ENCODE results near the gene CEP164. TPM values are rescaled to one million over a fixed set of nuclear protein-coding genes. Genes with fewer than 3 reads are reported as not detected.

CEP164 gene
- total and polyA plus RNA-seq, 2 of the 8 experiments (the other 6 are each of a cell fraction or from before 2014, with no cell fraction given): 8.4 to 20.8 TPM

DNA sequence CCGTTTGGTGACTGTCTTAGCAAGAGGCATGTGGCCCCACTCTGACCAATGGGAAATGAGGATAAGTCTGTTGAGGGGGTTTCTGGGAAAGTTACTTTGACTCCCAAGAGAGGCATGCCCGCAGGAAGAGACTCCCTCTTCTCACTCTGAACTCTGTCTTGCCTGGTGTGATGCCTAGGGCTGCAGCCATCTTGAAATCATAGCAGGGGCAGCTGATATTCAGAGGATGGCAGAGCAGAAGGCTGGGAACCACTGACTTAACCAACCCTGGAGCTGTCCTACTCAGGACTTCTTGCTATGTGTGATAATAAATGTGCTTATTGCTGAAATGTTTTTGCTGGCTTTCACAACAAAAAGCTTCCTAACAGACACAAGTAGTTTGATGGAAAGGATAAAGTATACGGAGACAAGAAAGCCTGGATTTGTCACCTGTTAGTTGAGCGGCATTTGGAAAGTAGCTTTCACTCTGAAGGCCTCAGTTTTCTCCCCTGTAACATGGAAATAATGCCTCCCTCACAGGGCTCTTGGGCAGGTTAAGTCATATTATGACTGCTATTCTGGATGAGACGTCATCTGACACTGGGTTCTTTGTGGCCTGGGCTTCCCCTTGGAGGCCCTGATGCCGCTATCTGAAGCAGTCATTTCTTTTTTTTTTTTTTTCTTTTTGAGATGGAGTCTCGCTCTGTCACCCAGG, 128.5 kb downstream of the CEP164 start:
- ChIA-PET CTCF (ENCODE audit: partially characterized antibody) (interaction anchor here (0.8 to 6.0 kb wide), 5 partner anchors 10 to 130 kb away, joined by 3 to 24 read pairs (median 3); no protein-coding TSS in a partner anchor), POLR2A (ENCODE audit: partially characterized antibody) (interaction anchor here (1.7 kb wide), 1 partner anchor 13 kb away, joined by 4 read pairs; no protein-coding TSS in a partner anchor)
- Histone ChIP-seq H4K5ac (ENCODE audit: insufficient read length, low read depth, low read length) (no peak overlapping the region), H3K23ac (ENCODE audit: insufficient read length) (no peak overlapping the region), H3K9ac (replicated peaks in 1 of 4; ENCODE audit: extremely low read depth in 1 of 4, low read depth in 3 of 4, low read length in 3 of 4) (no peak overlapping the region), H3K18ac (ENCODE audit: extremely low read depth, low read length) (no peak overlapping the region), H4K91ac (replicated peaks; ENCODE audit: insufficient read length, low read length) (no peak overlapping the region), H2BK12ac (ENCODE audit: low read depth, low read length) (no peak overlapping the region), H2AK5ac (ENCODE audit: low read depth, low read length) (no peak overlapping the region), H3K4me3 (ENCODE audit: extremely low read depth in 1 of 4, insufficient read depth in 2 of 4, low read depth in 3 of 4, low read length in 4 of 4) (no peak overlapping the region), H2BK5ac (ENCODE audit: low read depth, low read length) (no peak overlapping the region), H3K4ac (replicated peaks; ENCODE audit: insufficient read length, low read depth, low read length) (no peak overlapping the region), H3K4me2 (ENCODE audit: insufficient read depth in 1 of 2, low read depth in 2 of 2, low read length in 2 of 2) (no peak overlapping the region), H3K79me2 (ENCODE audit: control insufficient read depth in 1 of 2, insufficient read depth in 2 of 2, low read length in 2 of 2) (no peaks in the 10 kb centered on the region), H2BK15ac (ENCODE audit: low read length) (no peak overlapping the region), H3K27me3 (replicated peaks in 1 of 4; ENCODE audit: control insufficient read depth in 3 of 4, extremely low read depth in 1 of 4, insufficient read depth in 3 of 4, low read length in 3 of 4) (no peaks in the 10 kb centered on the region), H3K79me1 (ENCODE audit: low read depth, low read length) (no peaks in the 10 kb centered on the region), H3K23me2 (ENCODE audit: low read depth, low read length) (no peaks in the 10 kb centered on the region), H3K27ac (ENCODE audit: low read depth, low read length) (no peak overlapping the region), H4K8ac (ENCODE audit: extremely low read depth, insufficient read depth, low read length) (no peak overlapping the region), H3K56ac (replicated peaks; ENCODE audit: insufficient read length, low read depth, low read length) (no peak overlapping the region), H3K9me3 (ENCODE audit: insufficient read depth in 2 of 2, low read depth in 1 of 2, low read length in 1 of 2) (peaks cover 0 to 5% of the 10 kb centered on the region in 2 experiments; a peak in 1 of 4 replicates), H3K36me3 (ENCODE audit: control insufficient read depth in 2 of 4, insufficient read depth in 4 of 4, low read length in 3 of 4) (no peaks in the 10 kb centered on the region), H3K4me1 (replicated peaks in 1 of 4; ENCODE audit: control insufficient read depth in 3 of 4, insufficient read depth in 4 of 4, low read length in 3 of 4) (no peaks in the 10 kb centered on the region), H2AFZ (ENCODE audit: low read length) (no peak overlapping the region), H4K20me1 (replicated peaks in 1 of 2; ENCODE audit: control insufficient read depth in 1 of 2, insufficient read depth in 2 of 2, low read length in 2 of 2) (no peaks in the 10 kb centered on the region), H3K14ac (ENCODE audit: insufficient read length) (no peak overlapping the region), H2BK20ac (ENCODE audit: low read length) (no peak overlapping the region), H2BK120ac (replicated peaks; ENCODE audit: low read depth, low read length) (no peak overlapping the region)
- TF ChIP-seq HDAC2 (IDR thresholded peaks at IDR 0.05; ENCODE audit: borderline replicate concordance in 1 of 2, low read depth in 2 of 2, low read length in 2 of 2) (no peak), JUND (IDR thresholded peaks at IDR 0.05; ENCODE audit: low read length) (no peak), BACH1 (IDR thresholded peaks at IDR 0.05; ENCODE audit: low read length) (no peak), TEAD4 (IDR thresholded peaks at IDR 0.05; ENCODE audit: low read depth, low read length) (no peak), SUZ12 (IDR thresholded peaks at IDR 0.05; ENCODE audit: low read length) (no peak), NRF1 (IDR thresholded peaks at IDR 0.05; ENCODE audit: low read depth, low read length) (no peak), GABPA (IDR thresholded peaks at IDR 0.05; ENCODE audit: borderline replicate concordance, insufficient read depth, low read length) (no peak)
- TF ChIP-seq, protein P1, sequence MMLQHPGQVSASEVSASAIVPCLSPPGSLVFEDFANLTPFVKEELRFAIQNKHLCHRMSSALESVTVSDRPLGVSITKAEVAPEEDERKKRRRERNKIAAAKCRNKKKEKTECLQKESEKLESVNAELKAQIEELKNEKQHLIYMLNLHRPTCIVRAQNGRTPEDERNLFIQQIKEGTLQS (IDR thresholded peaks at IDR 0.05; ENCODE audit: insufficient read depth, low read depth, low read length): no peak
- FAIRE-seq (no peak), DNase-seq (ENCODE audit: low read depth in 1 of 2, low spot score in 2 of 2) (no peak)
- 96% methylated on average over 6 of the region's 7 CpGs; no CpG with 5 or more reads in 1 of the 2 experiments for WGBS, 2 experiments (ENCODE audit: extremely low coverage in 1 of 2, insufficient coverage in 1 of 2, insufficient read length in 1 of 2, insufficient replicate concordance in 2 of 2, low coverage in 1 of 2, low lambda C conversion rate in 2 of 2, missing lambda C conversion rate in 1 of 2)
